ENCODE data around the gene MARCHF2.

GRCh38 chr19:8397271-8397670 lies 15.8 kb upstream of the MARCHF2 start:
- TF ChIP-seq REST (IDR thresholded peaks at IDR 0.05; ENCODE audit: borderline replicate concordance) (no peak), CTCF (IDR thresholded peaks at IDR 0.05; ENCODE audit: poor library complexity, severe bottlenecking) (no peak), EZH2 (IDR thresholded peaks at IDR 0.05; ENCODE audit: borderline replicate concordance, insufficient read depth, low read length, poor library complexity, severe bottlenecking) (no peak), POLR2AphosphoS5 (IDR thresholded peaks at IDR 0.05) (no peak), TAF1 (IDR thresholded peaks at IDR 0.05; ENCODE audit: low read depth) (no peak), EP300 (conservative IDR thresholded peaks at IDR 0.05; ENCODE audit: poor library complexity, severe bottlenecking) (no peak), RAD21 (conservative IDR thresholded peaks at IDR 0.05) (no peak)

Data from neural cell (in vitro differentiated cells).